Measurements from ENCODE around the gene XRCC5. TPM values are rescaled to one million over a fixed set of nuclear protein-coding genes. Genes with fewer than 3 reads are reported as not detected.

The XRCC5 gene
- total RNA-seq, 1 experiment from 2014 or later: 424 TPM

DNA sequence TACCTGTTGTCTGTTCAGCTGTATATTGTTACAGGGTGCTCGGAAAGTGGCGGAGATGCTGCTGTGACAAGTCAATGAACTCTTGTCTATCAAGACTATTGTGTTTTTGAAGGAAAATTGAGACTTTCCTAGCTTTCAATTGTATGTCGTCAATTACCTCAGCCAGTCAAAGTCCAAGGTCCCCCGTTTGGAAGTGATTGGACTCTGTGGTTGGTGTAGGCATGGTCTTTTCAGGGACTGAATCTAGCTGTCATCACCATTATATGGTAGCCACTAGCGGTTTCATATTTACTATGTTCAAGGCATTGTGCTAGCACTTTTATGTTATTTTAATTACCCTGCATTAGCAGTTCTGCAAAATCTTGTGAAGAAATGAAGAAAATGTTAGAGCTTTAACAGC is 54.9 kb downstream of the XRCC5 start:
- Histone ChIP-seq H3K4me3 (replicated peaks in 1 of 2; ENCODE audit: low read depth in 1 of 2, low read length in 2 of 2) (no peak overlapping the region), H3K9ac (ENCODE audit: low read length) (no peak overlapping the region), H3K4me2 (ENCODE audit: low read length) (no peak overlapping the region), H3K27ac (ENCODE audit: low read depth, low read length) (no peak overlapping the region), H3K27me3 (ENCODE audit: insufficient read depth, low read length) (no peaks in the 10 kb centered on the region), H3K9me3 (ENCODE audit: control insufficient read depth in 1 of 2, insufficient read depth in 1 of 2, low read depth in 1 of 2, low read length in 2 of 2) (no peaks in the 10 kb centered on the region), H4K20me1 (ENCODE audit: insufficient read depth) (peaks cover 11% of the 10 kb centered on the region; the same call in 1 of the 2 replicates), H2AFZ (ENCODE audit: low read depth, low read length, poor library complexity, severe bottlenecking) (no peak overlapping the region), H3K4me1 (ENCODE audit: control insufficient read depth in 1 of 2, insufficient read depth in 2 of 2, low read length in 2 of 2) (no peaks in the 10 kb centered on the region), H3K79me2 (ENCODE audit: insufficient read depth, low read length) (peaks cover 83% of the 10 kb centered on the region), H3K36me3 (ENCODE audit: control insufficient read depth in 1 of 2, insufficient read depth in 2 of 2, low read length in 2 of 2) (peaks cover 55 to 76% of the 10 kb centered on the region in 2 experiments), H3K9me2 (ENCODE audit: insufficient read depth) (no peaks in the 10 kb centered on the region)
- RAD21 ChIA-PET (ENCODE audit: low non-redundant PET in 1 of 2, low total read pairs in 2 of 2, uncharacterized antibody in 2 of 2, unreplicated experiment in 2 of 2): no interaction called here
- POLR2A ChIA-PET: no interaction called here
- CTCF ChIA-PET: no interaction called here
- DNase-seq (ENCODE audit: low read depth, low spot score) (no peak), ATAC-seq (no peak)
- intact Hi-C loops (cut with micrococcal nuclease): no loop called here
- TSS peak; percentile 3 for BruUV-seq (replicated peaks)
- TF ChIP-seq SIN3A (IDR thresholded peaks at IDR 0.05; ENCODE audit: low read depth) (no peak), RAD21 (IDR thresholded peaks at IDR 0.05; ENCODE audit: low read depth) (no peak), SRF (IDR thresholded peaks at IDR 0.05; ENCODE audit: low read depth) (no peak), TCF7L2 (IDR thresholded peaks at IDR 0.05; ENCODE audit: borderline replicate concordance, extremely low read depth, insufficient read depth, insufficient read length) (no peak), POLR2AphosphoS5 (IDR thresholded peaks at IDR 0.05; ENCODE audit: low read depth, low read length) (no peak), CEBPB (IDR thresholded peaks at IDR 0.05; ENCODE audit: low read depth) (no peak), MAX (IDR thresholded peaks at IDR 0.05) (no peak), POLR2A (IDR thresholded peaks at IDR 0.05; ENCODE audit: borderline replicate concordance, extremely low read depth, insufficient read depth, insufficient read length) (no peak), JUND (IDR thresholded peaks at IDR 0.05) (no peak), FOSL1 (IDR thresholded peaks at IDR 0.05; ENCODE audit: low read depth) (no peak), REST (IDR thresholded peaks at IDR 0.05; ENCODE audit: low read depth) (no peak), EZH2phosphoT487 (IDR thresholded peaks at IDR 0.05; ENCODE audit: borderline replicate concordance) (no peak), CBX3 (IDR thresholded peaks at IDR 0.05; ENCODE audit: low read depth) (no peak), SP1 (IDR thresholded peaks at IDR 0.05; ENCODE audit: low read depth) (no peak), ZFX (IDR thresholded peaks at IDR 0.05) (no peak)
- TF ChIP-seq, protein P1, sequence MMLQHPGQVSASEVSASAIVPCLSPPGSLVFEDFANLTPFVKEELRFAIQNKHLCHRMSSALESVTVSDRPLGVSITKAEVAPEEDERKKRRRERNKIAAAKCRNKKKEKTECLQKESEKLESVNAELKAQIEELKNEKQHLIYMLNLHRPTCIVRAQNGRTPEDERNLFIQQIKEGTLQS (IDR thresholded peaks at IDR 0.05): no peak
- TF ChIP-seq, protein P2, sequence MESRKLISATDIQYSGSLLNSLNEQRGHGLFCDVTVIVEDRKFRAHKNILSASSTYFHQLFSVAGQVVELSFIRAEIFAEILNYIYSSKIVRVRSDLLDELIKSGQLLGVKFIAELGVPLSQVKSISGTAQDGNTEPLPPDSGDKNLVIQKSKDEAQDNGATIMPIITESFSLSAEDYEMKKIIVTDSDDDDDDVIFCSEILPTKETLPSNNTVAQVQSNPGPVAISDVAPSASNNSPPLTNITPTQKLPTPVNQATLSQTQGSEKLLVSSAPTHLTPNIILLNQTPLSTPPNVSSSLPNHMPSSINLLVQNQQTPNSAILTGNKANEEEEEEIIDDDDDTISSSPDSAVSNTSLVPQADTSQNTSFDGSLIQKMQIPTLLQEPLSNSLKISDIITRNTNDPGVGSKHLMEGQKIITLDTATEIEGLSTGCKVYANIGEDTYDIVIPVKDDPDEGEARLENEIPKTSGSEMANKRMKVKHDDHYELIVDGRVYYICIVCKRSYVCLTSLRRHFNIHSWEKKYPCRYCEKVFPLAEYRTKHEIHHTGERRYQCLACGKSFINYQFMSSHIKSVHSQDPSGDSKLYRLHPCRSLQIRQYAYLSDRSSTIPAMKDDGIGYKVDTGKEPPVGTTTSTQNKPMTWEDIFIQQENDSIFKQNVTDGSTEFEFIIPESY (IDR thresholded peaks at IDR 0.05; ENCODE audit: extremely low read depth, insufficient replicate concordance, low read length): no peak

Measured in HCT116 (cell line).